Articular chondrocyte of knee joint (primary cell): Measurements from ENCODE around the gene DCDC1. TPM values are rescaled to one million over a fixed set of nuclear protein-coding genes. Genes with fewer than 3 reads are reported as not detected.

Source experiments
- total RNA-seq: library from RNA; depleted of rRNA; stranded (reverse); fragments of >200 nt; gene quantifications from 2 replicates; pipeline ENCODE4 v1.2.3, GENCODE V29; 2012

Gene DCDC1
- total RNA-seq = 0.65 and 1.6 TPM in 2 replicates

DNA sequence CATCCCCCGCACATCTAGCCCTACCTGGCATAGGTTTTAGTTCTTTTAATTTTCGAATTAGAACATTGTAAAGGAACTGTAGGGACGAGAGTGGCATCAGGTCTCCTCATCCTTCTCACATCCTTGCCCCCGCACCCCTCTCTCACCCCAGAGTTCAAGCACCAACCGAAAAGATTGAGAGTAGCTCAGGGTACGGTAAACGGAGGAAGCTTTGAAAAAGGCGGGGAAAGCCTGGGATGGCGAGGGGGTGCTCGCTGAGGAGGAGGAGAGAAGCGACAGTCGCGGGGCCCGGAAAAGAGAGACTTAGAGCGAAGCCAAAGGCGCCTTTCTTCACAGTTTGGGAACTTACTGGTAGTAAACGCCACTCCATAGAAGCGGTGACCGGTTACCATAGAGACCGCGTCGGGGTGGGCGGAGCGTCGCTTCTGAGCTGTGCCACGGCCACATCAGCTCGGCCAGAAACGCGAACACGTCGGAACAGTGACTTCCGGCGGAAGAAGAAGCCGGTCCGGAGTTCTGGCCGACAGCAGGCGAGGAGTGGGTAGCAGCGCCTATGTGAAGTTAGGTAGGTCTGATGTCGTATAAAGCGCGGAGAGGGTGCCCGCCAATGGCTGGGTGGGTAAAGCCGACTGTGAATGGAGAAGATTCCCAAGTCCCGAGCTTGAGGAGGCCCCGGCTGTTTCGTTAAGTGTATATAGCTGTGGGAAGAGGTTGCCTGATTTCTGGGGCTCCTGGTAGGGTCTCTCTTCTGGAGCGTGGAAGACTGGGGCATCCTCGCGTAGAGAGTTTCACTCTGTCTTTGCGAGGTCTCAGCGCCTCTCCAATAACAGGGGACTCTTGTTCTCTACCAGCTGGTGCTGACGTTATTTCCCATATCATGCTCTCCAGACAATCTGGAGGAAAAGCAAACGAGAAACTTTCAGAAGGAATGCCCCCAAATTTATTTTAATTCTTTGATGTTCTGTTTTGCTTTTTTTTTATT, at the start of gene DCDC1, which contains the start of gene DNAJC24:
DCDC1 (minus strand) TSS at position 392 of the 982 bp plus-strand sequence. CDS start 41,459 bp downstream, outside the sequence.
DNAJC24 (plus strand) TSS at position 513 of the 982 bp plus-strand sequence. CDS start 889 bp downstream, outside the sequence.

Other genes with a start within 250 kb of the DCDC1 start
- gene DNAJC24, start 121 bp upstream of the DCDC1 start, total RNA-seq = 25.9 and 26.0 TPM in 2 replicates
- gene IMMP1L, start 139.9 kb upstream of the DCDC1 start, total RNA-seq = 9.3 and 13.5 TPM in 2 replicates
- gene ELP4, start 140.0 kb upstream of the DCDC1 start, total RNA-seq = 22.6 and 24.9 TPM in 2 replicates